Neuron (in vitro differentiated cells): Measurements from ENCODE around the gene PUM1.

Experiments
- H2AFZ ChIP-seq: one replicate; pipeline ENCODE4 v1.6.1; 2013; ENCODE audit warnings: low read depth, mild to moderate bottlenecking, inconsistent platforms, low read length, moderate library complexity
- H3K27me3 ChIP-seq: one replicate; pipeline ENCODE4 v1.6.1; 2013; ENCODE audit warnings: low read length; ENCODE audit not compliant: insufficient read depth
- H3K36me3 ChIP-seq: one replicate; pipeline ENCODE4 v1.6.1; 2013; ENCODE audit warnings: low read length; ENCODE audit not compliant: insufficient read depth
- H3K4me1 ChIP-seq: one replicate; pipeline ENCODE4 v1.6.1; 2013; ENCODE audit warnings: low read length; ENCODE audit not compliant: insufficient read depth
- H3K4me3 ChIP-seq: 2 replicates; pipeline ENCODE4 v1.5.1; 2013; ENCODE audit warnings: mild to moderate bottlenecking, low read length, moderate library complexity
- H3K9me3 ChIP-seq: one replicate; pipeline ENCODE4 v1.6.1; 2013; ENCODE audit warnings: low read length

Gene PUM1

DNA sequence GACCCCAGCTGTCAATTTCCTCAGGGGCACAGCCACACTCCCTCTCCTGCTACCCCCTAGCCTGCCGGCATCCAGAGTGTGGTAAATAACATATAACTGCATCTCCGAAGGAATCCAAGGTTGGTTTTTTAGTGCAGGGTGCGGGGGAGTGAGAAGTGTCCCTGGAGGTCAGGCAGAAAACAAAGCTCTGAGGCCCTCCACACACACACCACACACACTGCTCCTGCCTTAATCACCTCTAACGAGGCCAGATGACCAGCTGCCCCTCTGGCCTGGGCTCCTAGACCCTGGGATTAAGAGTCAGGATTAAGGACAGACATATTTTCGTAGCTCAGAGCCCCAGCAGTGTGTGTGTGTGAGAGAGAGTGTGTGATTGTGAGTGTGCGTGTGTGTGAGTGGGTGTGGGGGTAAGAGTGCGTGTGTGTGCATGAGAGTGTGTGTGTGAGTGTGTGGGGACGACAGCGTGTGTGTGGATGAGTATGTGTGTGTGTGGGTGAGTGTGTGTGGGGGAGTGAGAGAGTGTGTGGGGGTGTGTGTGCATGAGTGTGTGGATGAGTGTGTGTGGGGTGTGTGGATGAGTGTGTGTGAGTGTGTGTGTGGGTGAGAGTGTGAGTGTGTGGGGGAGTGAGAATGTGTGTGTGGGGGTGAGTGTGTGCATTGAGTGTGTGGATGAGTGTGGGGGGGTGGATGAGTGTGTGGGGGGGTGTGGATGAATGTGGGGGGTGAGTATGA, 171.6 kb downstream of the PUM1 start:
- Histone ChIP-seq H3K4me1 (peaks cover 30% of the 10 kb centered on the region), H3K36me3 (no peaks in the 10 kb centered on the region), H2AFZ (no peak overlapping the region), H3K27me3 (no peaks in the 10 kb centered on the region), H3K9me3 (no peaks in the 10 kb centered on the region), H3K4me3 (no peak overlapping the region)

DNA sequence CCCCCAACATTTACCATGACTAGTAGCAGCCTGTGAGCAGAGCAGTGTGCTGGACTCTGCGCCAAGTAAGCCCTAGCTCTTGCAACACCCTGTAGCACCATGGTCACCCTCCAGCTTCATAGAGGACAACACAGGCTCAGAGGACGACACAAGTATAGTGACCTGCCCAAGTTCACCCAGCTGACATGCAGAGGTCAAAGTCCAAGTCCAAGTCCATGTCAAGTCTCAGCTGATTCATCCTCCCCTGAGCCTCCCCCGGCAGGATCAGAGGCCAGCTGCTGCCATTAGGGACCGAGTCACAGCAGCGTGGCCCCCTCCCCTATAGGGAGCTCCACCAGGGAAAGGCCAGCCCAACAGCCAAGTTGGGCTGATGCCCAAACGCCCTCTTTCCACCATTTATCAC, 172.8 kb downstream of the PUM1 start:
- no peaks in the 10 kb centered on the region for H3K9me3 ChIP-seq
- no peak overlapping the region for H2AFZ ChIP-seq
- H3K4me3 ChIP-seq = no peak overlapping the region
- no peaks in the 10 kb centered on the region for H3K27me3 ChIP-seq
- H3K36me3 ChIP-seq = no peaks in the 10 kb centered on the region
- peaks cover 42% of the 10 kb centered on the region for H3K4me1 ChIP-seq

DNA sequence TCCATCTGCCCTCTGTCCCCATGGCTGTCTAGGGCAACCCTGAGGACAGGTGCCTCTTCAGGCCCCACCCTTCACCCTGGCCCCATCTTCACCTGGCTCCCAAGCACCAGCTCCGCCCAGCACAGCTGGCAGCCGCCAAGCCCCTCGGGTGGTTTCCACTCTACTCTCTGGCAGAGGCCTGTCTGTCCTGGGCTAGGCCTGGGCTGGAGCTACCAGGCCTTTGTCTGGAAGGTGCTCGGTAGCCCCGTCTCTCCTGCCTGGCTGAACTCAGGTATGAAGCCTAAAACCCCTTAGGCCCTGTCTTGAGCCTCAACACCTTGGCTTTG, 174.3 kb downstream of the PUM1 start:
- Histone ChIP-seq H3K27me3 (no peaks in the 10 kb centered on the region), H3K4me3 (no peak overlapping the region), H3K36me3 (no peaks in the 10 kb centered on the region), H3K4me1 (peaks cover 41% of the 10 kb centered on the region), H3K9me3 (no peaks in the 10 kb centered on the region), H2AFZ (no peak overlapping the region)

DNA sequence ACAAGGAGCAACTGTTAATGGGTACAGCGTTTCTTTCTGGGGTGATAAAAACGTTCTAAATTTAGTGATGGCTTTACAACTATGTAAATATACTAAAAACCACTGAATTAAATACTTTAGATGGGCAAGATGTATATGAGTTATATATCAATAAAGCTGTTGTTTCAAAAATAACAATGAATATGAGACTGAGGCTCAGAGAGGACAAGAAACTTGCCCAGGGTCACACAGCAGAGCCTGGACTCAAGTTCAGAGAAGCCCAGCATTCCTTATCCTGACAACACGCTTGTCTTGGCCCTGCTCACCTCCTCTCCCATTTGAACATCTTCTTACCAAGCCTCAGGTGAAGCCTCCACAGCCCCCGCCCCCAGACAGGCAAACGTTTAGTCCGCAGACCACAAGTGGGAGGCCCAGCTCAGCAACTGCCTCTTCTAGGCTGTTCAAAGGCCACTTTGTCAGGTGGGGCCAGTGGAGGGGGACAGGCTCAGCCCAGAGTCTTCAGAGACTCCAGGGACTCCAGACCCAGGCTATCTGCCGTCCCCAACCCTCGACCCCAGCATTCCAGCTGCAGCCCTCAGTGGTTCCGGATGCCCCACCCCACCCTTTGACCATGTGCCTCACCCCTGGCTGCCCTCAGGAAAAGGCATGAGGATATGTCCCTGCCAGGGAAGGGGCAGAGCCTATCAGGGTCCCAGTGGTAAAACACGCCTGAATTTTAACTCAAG, 174.9 kb downstream of the PUM1 start:
- Histone ChIP-seq H3K36me3 (no peaks in the 10 kb centered on the region), H3K4me3 (no peak overlapping the region), H2AFZ (no peak overlapping the region), H3K4me1 (peaks cover 37% of the 10 kb centered on the region), H3K27me3 (no peaks in the 10 kb centered on the region), H3K9me3 (no peaks in the 10 kb centered on the region)

DNA sequence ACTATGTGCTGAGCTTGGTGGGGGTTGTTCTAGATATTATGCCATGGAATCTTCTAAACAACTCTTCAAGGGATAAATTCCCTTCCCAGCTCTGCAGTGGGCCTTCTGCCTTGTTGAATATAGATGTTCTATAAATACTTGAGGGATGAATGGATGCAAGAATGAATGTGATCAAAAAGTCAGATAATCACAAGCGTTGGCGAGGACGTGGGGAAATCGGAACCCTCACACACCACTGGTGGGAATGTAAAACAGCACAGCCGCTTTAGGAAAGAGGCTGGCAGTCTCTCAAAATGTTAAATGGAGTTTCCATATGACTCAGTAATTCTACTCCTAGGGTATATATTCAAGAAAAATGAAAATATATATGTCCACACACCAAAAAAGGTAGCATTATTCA, 176.0 kb downstream of the PUM1 start:
- Histone ChIP-seq H3K27me3 (no peaks in the 10 kb centered on the region), H3K4me1 (peaks cover 35% of the 10 kb centered on the region), H2AFZ (no peak overlapping the region), H3K4me3 (no peak overlapping the region), H3K36me3 (no peaks in the 10 kb centered on the region), H3K9me3 (no peaks in the 10 kb centered on the region)

DNA sequence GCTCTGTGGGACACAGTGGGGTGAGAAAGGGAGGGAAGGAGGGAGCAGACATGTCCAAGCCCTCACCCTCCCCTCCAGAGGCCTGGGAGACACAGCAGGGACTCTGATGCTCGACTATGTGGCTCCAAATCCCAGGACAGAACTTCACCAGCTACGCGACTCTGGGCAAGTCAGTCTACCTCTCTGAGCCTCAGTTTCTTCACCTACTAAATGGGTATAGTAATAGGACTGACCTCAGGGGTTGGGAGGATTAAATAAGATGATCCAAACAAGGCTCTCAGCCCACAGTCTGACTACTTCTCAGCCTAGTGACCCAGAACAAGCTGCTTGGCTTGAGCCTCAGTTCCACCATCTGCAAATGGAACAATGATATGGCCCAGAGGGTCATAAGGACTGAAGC, 176.5 kb downstream of the PUM1 start:
- Histone ChIP-seq H3K4me3 (no peak overlapping the region), H2AFZ (no peak overlapping the region), H3K27me3 (no peaks in the 10 kb centered on the region), H3K36me3 (no peaks in the 10 kb centered on the region), H3K4me1 (peaks cover 35% of the 10 kb centered on the region), H3K9me3 (no peaks in the 10 kb centered on the region)

DNA sequence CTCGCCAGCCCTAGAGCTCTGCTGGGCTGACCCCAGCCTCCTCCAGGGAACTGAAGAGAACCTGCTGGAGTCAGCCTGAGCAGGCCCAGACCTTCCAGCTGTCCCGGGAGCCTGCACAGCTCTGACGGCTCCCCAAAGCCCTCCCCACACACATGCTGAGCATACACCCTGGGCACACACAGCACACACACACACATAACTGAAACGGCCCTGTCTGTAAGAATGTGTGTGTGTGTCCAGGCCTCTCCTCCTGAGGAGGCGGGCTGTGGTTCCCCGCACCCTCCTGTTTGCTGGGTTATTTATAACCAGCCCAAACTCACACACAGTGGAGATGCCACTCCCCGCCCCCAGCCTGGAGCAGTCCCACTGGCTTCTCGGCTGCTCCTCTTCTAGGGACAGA, 177.1 kb downstream of the PUM1 start:
- peaks cover 35% of the 10 kb centered on the region for H3K4me1 ChIP-seq
- H3K27me3 ChIP-seq = no peaks in the 10 kb centered on the region
- no peaks in the 10 kb centered on the region for H3K9me3 ChIP-seq
- H3K36me3 ChIP-seq = no peaks in the 10 kb centered on the region
- H3K4me3 ChIP-seq = no peak overlapping the region
- no peak overlapping the region for H2AFZ ChIP-seq

DNA sequence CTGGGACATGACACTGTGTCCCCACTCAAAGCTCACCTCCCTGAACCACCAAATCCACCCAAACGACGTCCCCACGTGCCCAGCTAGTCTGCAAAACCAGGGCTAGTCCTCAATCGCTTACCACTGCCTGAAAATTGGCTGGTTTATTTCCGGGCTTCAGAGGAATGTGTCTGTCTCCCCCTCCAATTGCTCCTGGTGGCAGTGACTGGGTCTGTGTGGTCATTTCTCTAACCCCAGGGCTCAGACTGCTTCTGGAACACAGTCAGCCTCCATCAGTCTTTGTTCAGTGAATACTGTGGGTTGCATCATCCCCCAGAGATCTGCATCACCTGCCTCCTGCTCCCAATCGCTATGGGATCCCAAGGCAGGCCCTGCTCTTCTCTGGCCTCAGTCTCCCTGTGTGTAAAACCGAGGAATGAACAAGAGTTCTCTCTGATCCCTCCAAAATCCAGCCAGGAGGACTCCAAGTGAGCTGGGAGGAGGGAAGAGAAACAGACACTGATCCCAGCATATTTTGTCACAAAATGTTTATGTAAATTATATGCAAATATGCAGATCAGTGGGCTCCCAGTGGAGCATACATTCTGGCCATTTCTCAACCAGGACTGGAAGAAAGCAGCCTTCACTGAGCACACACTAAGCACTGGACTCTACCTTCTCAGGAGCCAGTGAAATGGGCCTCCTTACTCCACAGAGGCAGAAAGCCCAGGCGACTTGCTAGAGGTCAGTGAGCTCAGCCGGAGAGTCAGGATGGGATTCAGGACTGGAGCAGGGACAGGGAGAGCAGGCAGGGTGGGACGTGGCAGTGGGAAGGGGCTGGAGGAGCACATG, 177.8 kb downstream of the PUM1 start:
- Histone ChIP-seq H3K27me3 (no peaks in the 10 kb centered on the region), H3K4me3 (no peak overlapping the region), H3K36me3 (no peaks in the 10 kb centered on the region), H2AFZ (no peak overlapping the region), H3K4me1 (peaks cover 35% of the 10 kb centered on the region), H3K9me3 (no peaks in the 10 kb centered on the region)

DNA sequence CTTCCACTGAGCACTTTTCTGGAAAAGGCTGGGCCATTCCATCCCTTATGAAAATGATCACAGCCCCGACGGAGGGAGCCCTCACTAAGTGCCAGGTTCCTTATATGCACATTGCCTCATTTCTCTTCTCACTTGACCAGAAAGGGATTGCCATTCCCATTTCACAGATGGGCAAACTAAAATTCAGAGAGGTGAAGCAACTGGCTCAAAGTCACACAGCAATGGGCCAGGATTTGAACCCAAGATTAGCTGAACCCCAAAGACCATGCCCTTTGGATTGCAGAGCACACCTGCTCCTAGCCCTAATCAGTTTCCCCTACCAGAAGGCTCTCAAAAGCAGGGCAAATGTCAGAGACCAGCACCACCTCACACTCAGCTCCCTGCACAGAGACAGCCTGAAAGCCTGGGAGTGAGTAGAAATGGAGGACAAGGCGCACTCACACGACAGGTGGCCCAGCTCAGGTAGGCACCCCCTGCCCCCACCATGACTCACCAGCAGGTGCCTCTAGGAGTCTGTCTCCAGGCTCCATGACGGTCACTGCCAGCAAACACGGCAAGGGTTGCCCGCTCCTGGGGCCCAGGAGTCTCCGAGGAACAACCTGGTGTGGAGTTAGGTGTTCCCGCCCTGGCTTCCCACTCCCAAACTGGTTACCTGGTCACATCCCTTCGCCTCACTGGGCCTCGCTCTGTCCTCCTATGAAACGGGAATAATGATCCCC, 178.6 kb downstream of the PUM1 start:
- no peak overlapping the region for H2AFZ ChIP-seq
- no peak overlapping the region for H3K4me3 ChIP-seq
- no peaks in the 10 kb centered on the region for H3K36me3 ChIP-seq
- no peaks in the 10 kb centered on the region for H3K27me3 ChIP-seq
- H3K4me1 ChIP-seq = peaks cover 35% of the 10 kb centered on the region
- H3K9me3 ChIP-seq = no peaks in the 10 kb centered on the region

DNA sequence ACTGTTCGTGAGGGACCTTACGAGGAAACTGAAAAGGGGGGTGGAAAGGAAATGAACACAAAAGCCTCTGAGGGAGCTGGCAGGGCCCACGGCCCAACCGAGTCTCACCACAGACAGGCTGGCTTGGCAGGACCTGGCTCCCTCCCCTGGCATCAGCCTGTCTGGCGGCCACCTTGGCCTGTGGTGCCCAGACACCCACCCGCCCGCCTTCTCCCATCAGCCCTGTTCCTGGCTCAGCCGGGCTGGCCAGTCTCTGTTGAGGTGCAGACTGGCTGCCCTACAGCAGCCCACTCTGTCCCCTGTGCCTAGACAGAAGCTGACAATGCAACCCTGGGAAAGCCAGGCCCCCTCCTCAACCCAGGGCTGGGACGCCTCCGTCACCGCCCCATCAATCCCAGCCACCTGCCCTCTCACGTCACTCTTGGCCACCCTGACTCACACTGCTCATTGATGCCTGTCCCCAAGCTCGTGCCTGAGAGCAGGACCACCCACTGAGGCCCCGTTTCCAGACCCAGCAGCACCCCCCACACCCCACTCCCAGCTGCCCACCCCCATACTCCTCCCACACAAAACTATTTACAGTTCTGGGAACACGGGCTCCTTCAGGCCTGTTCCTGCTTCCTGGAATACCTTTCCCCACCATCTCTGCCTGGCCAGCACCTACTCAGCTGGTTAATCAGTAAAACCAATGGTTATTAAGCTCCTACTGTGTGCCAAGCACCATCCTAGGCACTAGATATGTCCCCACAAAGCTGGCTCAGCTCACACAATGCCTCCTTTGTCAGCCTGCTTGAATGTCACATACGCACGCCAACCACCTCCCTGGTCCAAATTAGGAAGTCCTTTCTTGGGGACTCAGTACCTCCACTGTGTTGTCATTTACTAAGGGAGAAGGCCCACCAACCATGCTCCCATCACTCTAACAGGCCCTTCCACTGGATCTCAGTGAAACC, 179.7 kb downstream of the PUM1 start:
- Histone ChIP-seq H3K27me3 (no peaks in the 10 kb centered on the region), H3K4me3 (no peak overlapping the region), H2AFZ (no peak overlapping the region), H3K9me3 (no peaks in the 10 kb centered on the region), H3K36me3 (no peaks in the 10 kb centered on the region), H3K4me1 (peaks cover 44% of the 10 kb centered on the region)

DNA sequence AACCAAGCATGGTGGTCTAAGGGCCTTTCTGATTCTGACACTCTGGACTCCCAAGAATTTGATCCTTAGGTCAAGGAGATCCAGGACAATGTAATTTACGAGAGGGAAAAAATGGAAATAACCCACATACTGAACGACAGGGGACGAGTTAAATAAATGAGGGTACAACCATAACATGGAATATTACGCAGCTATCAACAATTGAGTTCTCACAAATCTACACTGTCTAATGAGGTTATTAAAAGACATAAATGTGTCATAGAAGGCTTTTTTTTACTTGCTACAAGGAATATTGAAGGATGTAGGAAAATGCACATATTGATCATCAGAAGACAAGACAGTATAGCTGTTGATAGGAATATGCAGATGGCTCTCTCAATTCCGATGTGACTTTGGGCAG, 180.8 kb downstream of the PUM1 start:
- H3K27me3 ChIP-seq = no peaks in the 10 kb centered on the region
- no peaks in the 10 kb centered on the region for H3K36me3 ChIP-seq
- H3K4me1 ChIP-seq = peaks cover 55% of the 10 kb centered on the region
- no peaks in the 10 kb centered on the region for H3K9me3 ChIP-seq
- H2AFZ ChIP-seq = no peak overlapping the region
- H3K4me3 ChIP-seq = no peak overlapping the region
